ENCODE measurements around the gene ZFAND2A.
"Not testable (repeated sequence)": the region's sequence is repeated elsewhere in the genome, so short reads cannot be mapped to it uniquely, and the experiment has no call there.

The ZFAND2A gene

DNA sequence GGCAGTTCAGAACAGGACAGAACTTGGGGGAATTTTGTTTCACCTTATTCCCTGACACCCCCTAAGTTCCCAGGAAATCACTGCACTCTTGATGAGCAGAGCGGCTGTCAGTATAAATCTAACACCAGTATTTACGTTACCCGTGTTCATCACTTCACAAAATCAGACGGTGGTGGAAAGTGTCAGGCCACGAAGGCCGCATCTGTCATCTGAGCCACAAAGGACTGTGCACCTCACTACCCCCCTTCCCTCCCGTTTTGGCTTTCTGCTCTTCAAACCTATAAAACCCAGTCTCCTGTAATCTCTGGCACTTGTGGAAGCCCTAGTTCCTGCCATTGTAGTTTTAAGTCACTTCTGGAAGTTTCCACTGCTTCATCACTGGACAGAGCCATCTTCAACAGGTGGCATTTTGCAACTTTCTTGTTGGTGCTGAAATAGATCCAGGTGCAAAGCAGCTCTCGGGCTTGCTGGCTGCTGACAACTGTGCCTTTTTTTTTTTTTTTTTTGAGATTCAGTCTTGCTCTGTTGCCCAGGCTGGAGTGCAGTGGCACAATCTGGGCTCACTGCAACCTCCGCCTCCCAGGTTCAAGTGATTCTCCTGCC, 9.5 kb downstream of the ZFAND2A start:
- DNase-seq = no peak

DNA sequence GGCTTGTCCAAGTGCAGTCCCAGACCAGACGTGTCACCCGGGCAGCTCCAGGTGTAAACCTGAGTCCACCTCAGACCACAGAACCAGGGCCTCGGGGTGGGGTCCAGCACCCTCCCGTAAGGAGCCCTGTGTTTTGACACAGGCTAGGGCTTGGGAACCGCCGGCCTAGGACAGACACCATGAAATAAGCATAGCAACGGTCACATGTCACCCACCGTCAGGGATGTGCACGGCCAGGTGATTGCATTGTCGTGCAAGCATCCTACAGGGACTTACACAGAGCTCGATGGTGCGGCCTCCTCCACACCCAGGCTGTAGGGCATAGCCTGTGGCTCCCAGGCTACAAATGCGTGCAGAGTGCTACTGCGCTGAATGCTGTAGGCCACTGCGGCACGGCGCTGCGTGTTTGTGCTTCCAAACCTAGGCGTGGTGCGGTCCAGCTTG, 10.6 kb downstream of the ZFAND2A start:
- DNase-seq = no peak

- DNase-seq = not testable (repeated sequence)
Observed at GRCh38 chr7:1147873-1148272, 12.1 kb downstream of the ZFAND2A start.

- no peak for DNase-seq
Observed at GRCh38 chr7:1144269-1144771, 15.7 kb downstream of the ZFAND2A start.

DNA sequence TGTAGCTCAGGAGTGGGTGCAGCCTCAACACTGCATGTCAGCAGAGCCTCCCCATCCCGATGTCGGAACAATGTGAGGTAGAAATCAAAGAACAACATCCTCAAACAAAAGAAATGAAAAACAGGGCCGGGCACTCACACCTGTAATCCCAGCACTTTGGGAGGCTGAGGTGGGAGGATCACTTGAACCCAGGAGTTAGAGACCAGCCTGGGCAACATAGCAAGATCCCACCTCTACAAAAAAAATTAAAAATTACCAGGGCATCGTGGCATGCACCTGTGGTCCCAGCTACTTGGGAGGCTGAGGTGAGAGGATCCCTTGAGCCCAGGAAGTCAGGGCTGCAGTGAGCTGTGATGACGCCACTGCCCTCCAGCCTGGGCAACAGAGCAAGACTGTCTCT, 17.0 kb downstream of the ZFAND2A start:
- not testable (repeated sequence) for DNase-seq

- DNase-seq = no peak
Observed at GRCh38 chr7:1142051-1142635, 17.9 kb downstream of the ZFAND2A start.

GRCh38 chr7:1141651-1142050, 18.3 kb downstream of the ZFAND2A start:
- no peak for DNase-seq

- no peak for DNase-seq
Observed at GRCh38 chr7:1140476-1141104, 19.4 kb downstream of the ZFAND2A start.

DNA sequence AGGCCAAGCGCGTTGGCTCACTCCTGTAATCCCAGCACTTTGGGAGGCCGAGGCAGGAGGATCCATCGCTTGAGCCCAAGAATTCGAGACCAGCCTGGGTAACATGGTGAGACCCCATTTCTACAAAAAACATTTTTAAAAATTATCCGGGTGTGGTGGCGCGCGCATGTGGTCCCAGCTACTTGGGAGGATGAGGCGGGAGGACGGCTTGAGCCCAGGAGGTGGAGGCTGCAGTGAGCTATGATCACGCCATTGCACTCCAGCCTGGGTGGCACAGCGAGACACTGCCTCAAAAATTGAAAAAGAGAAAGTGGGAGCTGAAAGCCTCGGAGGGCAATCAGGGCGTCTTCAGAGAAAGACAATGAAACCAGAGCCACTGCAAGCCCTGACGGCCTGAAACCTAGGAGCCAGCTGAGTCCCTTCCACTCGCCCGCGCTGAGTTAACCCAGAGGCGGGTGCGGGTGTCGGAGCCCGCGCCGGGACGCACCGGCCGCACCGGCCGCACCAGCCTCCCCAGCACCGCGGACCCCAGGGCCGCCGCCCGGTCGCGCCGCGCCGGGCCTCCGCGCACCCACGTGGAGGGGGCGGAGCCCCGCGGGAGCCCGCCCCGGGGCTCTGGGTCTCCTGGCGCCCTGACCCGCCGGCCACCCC, 22.4 kb downstream of the ZFAND2A start:
- DNase-seq = no peak

GRCh38 chr7:1136841-1137516, 23.0 kb downstream of the ZFAND2A start:
- DNase-seq = no peak

DNA sequence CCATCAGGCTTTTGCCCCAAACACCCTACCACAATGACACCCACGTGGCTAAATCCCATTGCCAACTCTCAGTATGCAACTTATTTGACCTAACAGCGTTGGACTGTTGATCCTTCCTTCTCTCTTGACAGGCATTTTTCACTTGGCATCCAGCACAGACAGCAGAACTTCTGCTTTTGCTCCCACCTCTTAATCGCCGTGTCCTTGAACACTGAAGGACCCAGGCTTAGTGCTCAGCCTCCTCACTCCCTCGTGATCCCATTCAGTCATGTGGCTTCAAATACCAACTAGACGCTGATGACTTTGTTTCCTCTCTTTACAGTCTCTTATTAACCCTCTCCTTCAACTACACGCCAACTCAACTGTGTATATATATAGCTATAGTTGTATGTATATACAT, 25.0 kb downstream of the ZFAND2A start:
- no peak for DNase-seq

DNA sequence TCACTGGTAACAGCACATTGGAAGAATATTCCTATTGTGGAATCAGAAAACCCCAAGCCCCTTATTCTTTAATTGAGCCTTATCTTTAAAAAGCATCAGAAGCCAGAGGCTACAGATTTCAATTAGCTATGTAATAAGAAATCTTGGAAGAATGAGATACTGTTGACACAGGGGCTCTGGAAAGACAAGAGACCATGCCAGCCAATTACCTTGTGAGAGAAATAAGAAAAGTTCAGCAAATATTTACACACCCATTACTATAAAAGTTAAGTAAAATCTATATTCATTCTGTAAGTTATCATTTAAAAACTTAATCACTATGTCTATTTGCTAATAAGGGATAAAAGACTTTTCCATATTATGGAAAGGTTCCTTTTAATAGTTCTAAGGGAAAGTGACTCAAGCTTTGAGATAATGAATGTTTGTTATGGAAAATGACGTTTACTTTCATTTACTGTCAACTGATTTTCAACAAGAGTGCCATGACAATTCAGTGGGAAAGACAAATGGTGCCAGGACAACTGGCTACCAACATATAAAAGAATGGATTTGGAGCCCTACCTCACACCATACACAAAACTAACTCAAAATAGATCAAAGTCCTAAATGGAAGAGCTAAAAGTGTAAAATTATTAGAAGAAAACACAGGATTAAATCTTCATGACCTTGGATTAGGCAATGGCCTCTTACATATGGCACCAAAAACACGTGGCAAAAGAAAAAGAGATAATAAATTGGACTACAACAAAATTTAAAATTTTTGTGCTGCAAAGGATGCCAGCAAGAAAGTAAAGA, 28.3 kb downstream of the ZFAND2A start:
- DNase-seq = no peak

- no peak for DNase-seq
Observed at GRCh38 chr7:1130021-1130990, 29.7 kb downstream of the ZFAND2A start.

GRCh38 chr7:1129431-1129830, 30.6 kb downstream of the ZFAND2A start:
- DNase-seq = no peak

- no peak for DNase-seq
Observed at GRCh38 chr7:1127001-1127400, 33.0 kb downstream of the ZFAND2A start.

DNA sequence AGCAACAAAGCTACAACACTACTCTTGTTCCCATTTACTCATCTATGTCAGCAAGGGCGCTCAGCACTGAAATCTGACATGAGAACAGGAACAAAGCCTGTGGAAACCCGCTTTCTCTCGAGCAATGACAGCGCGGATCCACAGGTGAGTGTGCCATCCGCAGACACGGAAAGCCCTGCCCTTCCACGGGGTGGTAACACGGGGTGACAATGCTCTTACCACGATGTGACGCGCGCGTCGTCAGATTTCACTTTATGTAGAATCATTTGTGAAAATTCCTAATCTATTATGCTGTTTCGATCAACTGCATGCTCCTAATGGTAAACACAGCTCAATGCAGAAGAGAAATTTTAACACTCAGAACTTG, 34.4 kb downstream of the ZFAND2A start:
- no peak for DNase-seq

DNA sequence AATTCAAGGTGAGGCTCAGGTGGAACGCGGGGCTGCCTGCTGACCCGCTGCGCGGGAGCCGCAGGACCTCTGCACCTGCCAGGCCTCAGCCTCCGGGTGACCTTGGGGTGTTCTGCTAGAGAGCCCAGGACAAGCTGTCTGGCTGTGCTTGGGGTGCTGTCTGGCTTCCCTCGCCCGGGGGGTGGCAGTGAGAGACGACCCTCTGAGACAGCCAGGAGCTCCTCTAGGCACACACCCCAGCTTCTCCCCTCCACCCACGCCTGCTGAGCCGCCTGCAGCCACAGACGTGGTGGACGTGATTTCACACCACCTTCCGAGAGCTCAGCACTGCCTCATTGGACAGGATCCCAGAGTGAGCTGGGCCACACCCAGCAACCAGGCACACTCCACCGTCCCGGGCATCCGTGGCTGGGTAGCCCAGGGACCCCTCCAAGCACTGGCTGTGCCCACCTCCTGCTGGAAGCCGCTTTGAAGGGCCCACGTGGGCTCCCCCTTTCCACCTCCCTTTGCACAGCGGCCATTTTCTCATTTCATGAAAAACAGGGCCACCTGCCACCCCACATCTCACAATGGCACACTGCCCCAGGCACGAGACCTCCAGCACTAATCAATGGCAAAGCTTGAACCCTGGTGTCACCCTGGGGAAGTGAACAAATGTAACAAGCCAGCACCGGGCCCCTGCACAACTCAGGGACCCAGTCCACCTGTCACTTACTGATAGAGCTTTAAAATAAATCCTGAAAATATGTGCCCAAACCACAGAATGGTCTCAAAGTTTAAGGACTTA, 35.0 kb downstream of the ZFAND2A start:
- DNase-seq = no peak

DNA sequence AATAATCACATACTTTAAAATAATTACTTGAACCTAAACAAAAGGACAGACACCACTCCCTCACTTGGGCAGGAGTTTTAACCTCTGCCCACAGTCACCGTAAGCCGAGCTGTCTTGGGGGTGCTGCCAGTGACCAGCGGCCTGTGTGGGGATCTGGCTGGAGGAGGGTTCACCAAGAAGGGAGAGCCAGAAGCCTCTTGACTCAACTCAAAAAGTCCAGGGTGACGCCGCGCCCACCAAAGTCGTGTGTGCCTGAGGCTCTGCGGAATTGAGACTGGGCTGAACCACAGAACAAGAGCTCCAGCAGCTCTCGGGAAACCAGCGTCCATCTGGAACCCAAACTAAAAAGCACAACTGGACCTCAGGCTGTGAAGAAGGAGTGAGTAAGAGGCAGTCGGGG, 35.8 kb downstream of the ZFAND2A start:
- no peak for DNase-seq

GRCh38 chr7:1123715-1124114, 36.3 kb downstream of the ZFAND2A start:
- no peak for DNase-seq

DNA sequence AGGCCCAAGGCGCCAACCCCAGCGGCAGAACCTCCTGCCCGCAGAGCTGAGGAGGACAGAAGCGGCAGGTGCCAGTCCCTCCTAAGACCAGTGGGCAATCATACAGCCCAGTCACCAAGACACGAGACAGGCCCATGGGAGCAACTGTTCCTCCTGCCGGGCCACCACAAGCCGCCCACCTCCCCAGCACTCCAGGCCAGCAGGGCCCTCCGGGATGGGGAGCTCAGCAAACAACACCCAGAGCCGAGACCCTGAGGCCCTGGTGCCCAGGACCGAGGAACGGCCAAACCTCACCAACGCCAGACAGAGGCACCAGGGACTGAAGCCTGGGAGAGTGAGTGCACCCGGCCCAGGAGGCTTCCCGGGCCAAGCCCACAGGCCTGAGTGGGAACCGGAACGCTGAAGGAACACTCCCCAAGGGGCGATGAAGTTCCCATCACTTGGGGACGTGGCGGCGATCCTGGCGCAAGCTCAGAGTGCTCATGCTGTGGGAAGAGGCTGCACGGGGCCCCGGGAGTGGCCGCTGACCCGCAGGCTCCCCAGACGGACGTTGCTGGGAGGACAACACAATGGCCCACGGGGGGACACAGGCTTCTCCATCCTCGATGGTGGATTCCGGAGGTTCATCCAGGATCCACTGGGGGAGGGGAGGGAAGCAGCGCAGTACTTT, 37.0 kb downstream of the ZFAND2A start:
- DNase-seq = no peak

Data from NCI-H1694 (cell line).